Astrocyte (in vitro differentiated cells and primary cell): Measurements from ENCODE around the gene FAM47E.

Source experiments
- CTCF ChIP-seq: IDR thresholded peaks from 2 replicates; pipeline ENCODE4 v1.5.1; 2011; ENCODE audit warnings: low read depth, mild to moderate bottlenecking, inconsistent platforms, low read length, moderate library complexity; ENCODE audit not compliant: insufficient read depth
- EZH2 ChIP-seq: IDR thresholded peaks from 2 replicates; pipeline ENCODE4 v1.6.1; 2012; ENCODE audit warnings: mild to moderate bottlenecking, low read length, inconsistent platforms; ENCODE audit not compliant: insufficient read depth

- TF ChIP-seq CTCF (no peak), EZH2 (no peak)
Measured at GRCh38 chr4:76276813-76277212, 25.3 kb downstream of the FAM47E start.
